Hepatocyte (in vitro differentiated cells): Measurements from ENCODE around the gene KIRREL1.

Experiments
- CTCF ChIP-seq: fragments of 200-600 bp; sonication (generic); IDR thresholded peaks from 2 replicates; pipeline ENCODE4 v1.5.1; 2016; ENCODE audit warnings: antibody characterized with exemption, mild to moderate bottlenecking; ENCODE audit not compliant: poor library complexity
- EZH2 ChIP-seq: fragments of 200-600 bp; sonication (generic); IDR thresholded peaks from 2 replicates; pipeline ENCODE4 v1.6.1; 2016; ENCODE audit warnings: antibody characterized with exemption, mild to moderate bottlenecking, borderline replicate concordance
- EZH2phosphoT487 ChIP-seq: fragments of 200-600 bp; sonication (generic); IDR thresholded peaks from one replicate; pipeline ENCODE4 v1.6.1; 2018; ENCODE audit warnings: antibody characterized with exemption, mild to moderate bottlenecking, low read depth, moderate library complexity; ENCODE audit not compliant: unreplicated experiment, severe bottlenecking

- no peak for TF ChIP-seq CTCF
- TF ChIP-seq EZH2phosphoT487, result no peak
- no peak for TF ChIP-seq EZH2
Measured at GRCh38 chr1:158000507-158000906, 7.1 kb downstream of the KIRREL1 start.
